Activated CD4-positive, alpha-beta T cell treated with anti-CD3 and anti-CD28 coated beads for 36 hours (primary cell): ENCODE results near the gene IFI30. TPM values are rescaled to one million over a fixed set of nuclear protein-coding genes. Genes with fewer than 3 reads are reported as not detected.

ENCODE experiments used
- ATAC-seq: fragments of 200-7000 bp; cut with Tn5 transposase; one replicate; pipeline ENCODE4 v1.10.0; 2021; ENCODE audit warnings: mild to moderate bottlenecking, moderate library complexity
- CTCF ChIA-PET: fragments of 350-600 bp; sonication (Branson Sonifier 250); formaldehyde crosslinking; loops from one replicate; lab custom pipeline; 2021; ENCODE audit warnings: antibody characterized with exemption; lab: Charles Lee
- POLR2A ChIA-PET: fragments of 350-600 bp; sonication (Branson Sonifier 250); formaldehyde crosslinking; loops from one replicate; lab custom pipeline; 2021; ENCODE audit warnings: antibody characterized with exemption, inconsistent platforms; lab: Charles Lee
- DNase-seq: peaks from one replicate; pipeline ENCODE4 v3.0.0-alpha.2; 2020
- H3K27ac Mint-ChIP-seq: one replicate; pipeline ENCODE4 v1.8.0; 2021; ENCODE audit warnings: mixed read lengths
- H3K27me3 Mint-ChIP-seq: one replicate; pipeline ENCODE4 v1.8.0; 2021; ENCODE audit warnings: mixed read lengths
- H3K36me3 Mint-ChIP-seq: one replicate; pipeline ENCODE4 v1.8.0; 2021; ENCODE audit warnings: low read depth, mixed read lengths
- H3K4me1 Mint-ChIP-seq: one replicate; pipeline ENCODE4 v1.8.0; 2021; ENCODE audit warnings: mixed read lengths
- H3K4me3 Mint-ChIP-seq: one replicate; pipeline ENCODE4 v1.8.0; 2021; ENCODE audit warnings: mild to moderate bottlenecking, moderate library complexity, mixed read lengths
- H3K9me3 Mint-ChIP-seq: one replicate; pipeline ENCODE4 v1.8.0; 2021; ENCODE audit warnings: low read depth, mixed read lengths
- intact Hi-C, 2 experiments: fragments of 100-400 bp; cut with DNase I in 1 of 2; cut with micrococcal nuclease in 1 of 2; formaldehyde crosslinking; loops; one replicate each; pipeline versions ENCODE4 v1.14.2 to v1.15.1; 2022 to 2024; cut with DNase I, micrococcal nuclease
- total RNA-seq, 2 experiments: library from RNA; stranded (reverse); gene quantifications; one replicate each; pipeline ENCODE4 v1.2.3, GENCODE V29; 2021

IFI30 gene
- total RNA-seq, 2 experiments from 2014 or later: 20.4 to 29.5 TPM

- Mint-ChIP-seq H3K27ac (no peak within 1 kb of the TSS), H3K9me3 (no peaks in the 10 kb centered on the region), H3K36me3 (no peaks in the 10 kb centered on the region), H3K27me3 (peaks cover 57% of the 10 kb centered on the region), H3K4me3 (peak within 1 kb of the TSS; percentile 8), H3K4me1 (peaks cover 20% of the 10 kb centered on the region)
- ATAC-seq (no peak), DNase-seq (peak; percentile 39)
- intact Hi-C loops: no loop called here
- CTCF ChIA-PET: interaction anchor here (0.5 kb wide), 1 partner anchor 15 kb away, joined by 3 read pairs; no protein-coding TSS in a partner anchor
- POLR2A ChIA-PET: no interaction called here
These were observed 52.3 kb downstream of the IFI30 start, which contains the start of gene PDE4C for GRCh38 chr19:18225702-18226468. Gene PDE4C (minus strand): TSS chr19:18226438. CDS start chr19:18226415, 23 bp downstream.

GRCh38 chr19:18226956-18227780, 53.6 kb downstream of the IFI30 start:
- POLR2A ChIA-PET: no interaction called here
- CTCF ChIA-PET: no interaction called here
- Mint-ChIP-seq H3K36me3 (no peaks in the 10 kb centered on the region), H3K4me3 (no peak overlapping the region), H3K4me1 (peaks cover 20% of the 10 kb centered on the region), H3K9me3 (no peaks in the 10 kb centered on the region), H3K27ac (no peak overlapping the region), H3K27me3 (peaks cover 57% of the 10 kb centered on the region)
- intact Hi-C loops: no loop called here
- no peak for DNase-seq
- ATAC-seq: no peak

Other genes with a start within 250 kb of the IFI30 start
- gene CCDC124, start 240.8 kb upstream of the IFI30 start, total RNA-seq: 100 to 1,000 TPM in 1 of 2 experiments, 10 to 100 TPM in 1; 99.3 to 131 TPM
- gene KCNN1, start 206.7 kb upstream of the IFI30 start, total RNA-seq: under 1 TPM in 1 of 2 experiments, not detected in 1; 0.05 TPM
- 10 to 100 TPM; 13.5 to 21.7 TPM for gene ARRDC2, start 165.6 kb upstream of the IFI30 start, total RNA-seq
- gene IL12RB1, start 86.9 kb upstream of the IFI30 start, total RNA-seq: 10 to 100 TPM; 17.2 to 20.0 TPM
- gene MAST3, start 76.0 kb upstream of the IFI30 start, total RNA-seq: 10 to 100 TPM; 17.4 to 20.1 TPM
- 10 to 100 TPM; 18.9 to 20.2 TPM for gene PIK3R2, start 20.6 kb upstream of the IFI30 start, total RNA-seq
- gene MPV17L2, start 19.4 kb downstream of the IFI30 start, total RNA-seq: 1 to 10 TPM; 5.7 to 6.2 TPM
- 1 to 10 TPM; 5.6 to 8.9 TPM for gene RAB3A, start 30.2 kb downstream of the IFI30 start, total RNA-seq
- not detected for gene PDE4C, start 52.6 kb downstream of the IFI30 start, total RNA-seq
- under 1 TPM; 0.40 to 0.43 TPM for gene IQCN, start 100.6 kb downstream of the IFI30 start, total RNA-seq
- 100 to 1,000 TPM; 254 to 311 TPM for gene JUND, start 107.8 kb downstream of the IFI30 start, total RNA-seq
- 100 to 1,000 TPM; 269 to 370 TPM for gene LSM4, start 149.3 kb downstream of the IFI30 start, total RNA-seq
- gene PGPEP1, start 166.8 kb downstream of the IFI30 start, total RNA-seq: 10 to 100 TPM; 20.0 to 20.9 TPM
- gene GDF15, start 212.3 kb downstream of the IFI30 start, total RNA-seq: not detected
- gene LRRC25, start 223.8 kb downstream of the IFI30 start, total RNA-seq: not detected
- 10 to 100 TPM; 71.7 to 79.3 TPM for gene SSBP4, start 245.6 kb downstream of the IFI30 start, total RNA-seq